SH-SY5Y (cell line): ENCODE results near the gene SAP30BP.

ENCODE experiments used
- GATA2 ChIP-seq: IDR thresholded peaks from 2 replicates; pipeline ENCODE4 v1.6.1; 2011; ENCODE audit warnings: mild to moderate bottlenecking, low read depth, low read length
- GATA3 ChIP-seq: IDR thresholded peaks from 2 replicates; pipeline ENCODE4 v1.6.1; 2011; ENCODE audit warnings: low read depth, mild to moderate bottlenecking, low read length, moderate library complexity

- no peak for TF ChIP-seq GATA2
- no peak for TF ChIP-seq GATA3
Measured at GRCh38 chr17:75691371-75691791, 24.2 kb downstream of the SAP30BP start.
